NB4 (cell line): ENCODE data around the gene STK16.

Experiments used
- DNase-seq: peaks from one replicate; pipeline ENCODE4 v3.0.0; 2010; ENCODE audit warnings: low read depth
- H3K4me3 ChIP-seq: one replicate; pipeline ENCODE4 v1.5.1; 2011; ENCODE audit warnings: mild to moderate bottlenecking, low read depth, low read length, moderate library complexity
- MAX ChIP-seq: IDR thresholded peaks from 2 replicates; pipeline ENCODE4 v1.6.1; 2011; ENCODE audit warnings: low read depth, low read length
- MYC ChIP-seq: IDR thresholded peaks from 2 replicates; pipeline ENCODE4 v1.6.1; 2011; ENCODE audit warnings: low read depth, low read length
- POLR2A ChIP-seq: IDR thresholded peaks from 2 replicates; pipeline ENCODE4 v1.6.1; 2011; ENCODE audit warnings: mild to moderate bottlenecking; ENCODE audit not compliant: insufficient read length; ENCODE audit errors: extremely low read depth
- TF ChIP-seq, protein P1 (sequence below): IDR thresholded peaks from one replicate; pipeline ENCODE4 v1.5.1; 2012; ENCODE audit warnings: low read depth, low read length

STK16 gene

GRCh38 chr2:219218732-219219701 lies 26.3 kb upstream of the STK16 start, which contains the start of gene ABCB6:
Gene ABCB6 (minus strand): TSS chr2:219218958. CDS start chr2:219218673, 285 bp downstream.
- H3K4me3 ChIP-seq, result no peak within 1 kb of the TSS
- TF ChIP-seq POLR2A (no peak), MAX (no peak), MYC (no peak)
- TF ChIP-seq, protein P1, sequence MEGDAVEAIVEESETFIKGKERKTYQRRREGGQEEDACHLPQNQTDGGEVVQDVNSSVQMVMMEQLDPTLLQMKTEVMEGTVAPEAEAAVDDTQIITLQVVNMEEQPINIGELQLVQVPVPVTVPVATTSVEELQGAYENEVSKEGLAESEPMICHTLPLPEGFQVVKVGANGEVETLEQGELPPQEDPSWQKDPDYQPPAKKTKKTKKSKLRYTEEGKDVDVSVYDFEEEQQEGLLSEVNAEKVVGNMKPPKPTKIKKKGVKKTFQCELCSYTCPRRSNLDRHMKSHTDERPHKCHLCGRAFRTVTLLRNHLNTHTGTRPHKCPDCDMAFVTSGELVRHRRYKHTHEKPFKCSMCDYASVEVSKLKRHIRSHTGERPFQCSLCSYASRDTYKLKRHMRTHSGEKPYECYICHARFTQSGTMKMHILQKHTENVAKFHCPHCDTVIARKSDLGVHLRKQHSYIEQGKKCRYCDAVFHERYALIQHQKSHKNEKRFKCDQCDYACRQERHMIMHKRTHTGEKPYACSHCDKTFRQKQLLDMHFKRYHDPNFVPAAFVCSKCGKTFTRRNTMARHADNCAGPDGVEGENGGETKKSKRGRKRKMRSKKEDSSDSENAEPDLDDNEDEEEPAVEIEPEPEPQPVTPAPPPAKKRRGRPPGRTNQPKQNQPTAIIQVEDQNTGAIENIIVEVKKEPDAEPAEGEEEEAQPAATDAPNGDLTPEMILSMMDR, result no peak
- DNase-seq, result no peak

- TF ChIP-seq, protein P1, result no peak
- TF ChIP-seq MAX (no peak), MYC (no peak), POLR2A (no peak)
- DNase-seq, result no peak
- H3K4me3 ChIP-seq, result no peak overlapping the region
These were observed 25.3 kb upstream of the STK16 start for GRCh38 chr2:219219784-219220532.

- H3K4me3 ChIP-seq, result no peak overlapping the region
- TF ChIP-seq MYC (no peak), MAX (no peak), POLR2A (no peak)
- TF ChIP-seq, protein P1, result no peak
- DNase-seq, result no peak
These were observed 24.5 kb upstream of the STK16 start for GRCh38 chr2:219220652-219221402.

- DNase-seq, result no peak
- TF ChIP-seq POLR2A (no peak), MAX (no peak), MYC (no peak)
- TF ChIP-seq, protein P1, result no peak
These were observed 23.2 kb upstream of the STK16 start for GRCh38 chr2:219221957-219222518.

GRCh38 chr2:219223831-219224610 lies 21.3 kb upstream of the STK16 start:
- H3K4me3 ChIP-seq, result no peak overlapping the region
- no peak for DNase-seq
- TF ChIP-seq, protein P1, result no peak
- TF ChIP-seq MAX (no peak), POLR2A (no peak), MYC (no peak)

More at GRCh38 chr2:219221957-219222518, 23.2 kb upstream of the STK16 start:
- H3K4me3 ChIP-seq, result no peak overlapping the region
